ENCODE results near the gene PTEN.
"Not testable (repeated sequence)": the region's sequence is repeated elsewhere in the genome, so short reads cannot be mapped to it uniquely, and the experiment has no call there.

Gene PTEN

DNA sequence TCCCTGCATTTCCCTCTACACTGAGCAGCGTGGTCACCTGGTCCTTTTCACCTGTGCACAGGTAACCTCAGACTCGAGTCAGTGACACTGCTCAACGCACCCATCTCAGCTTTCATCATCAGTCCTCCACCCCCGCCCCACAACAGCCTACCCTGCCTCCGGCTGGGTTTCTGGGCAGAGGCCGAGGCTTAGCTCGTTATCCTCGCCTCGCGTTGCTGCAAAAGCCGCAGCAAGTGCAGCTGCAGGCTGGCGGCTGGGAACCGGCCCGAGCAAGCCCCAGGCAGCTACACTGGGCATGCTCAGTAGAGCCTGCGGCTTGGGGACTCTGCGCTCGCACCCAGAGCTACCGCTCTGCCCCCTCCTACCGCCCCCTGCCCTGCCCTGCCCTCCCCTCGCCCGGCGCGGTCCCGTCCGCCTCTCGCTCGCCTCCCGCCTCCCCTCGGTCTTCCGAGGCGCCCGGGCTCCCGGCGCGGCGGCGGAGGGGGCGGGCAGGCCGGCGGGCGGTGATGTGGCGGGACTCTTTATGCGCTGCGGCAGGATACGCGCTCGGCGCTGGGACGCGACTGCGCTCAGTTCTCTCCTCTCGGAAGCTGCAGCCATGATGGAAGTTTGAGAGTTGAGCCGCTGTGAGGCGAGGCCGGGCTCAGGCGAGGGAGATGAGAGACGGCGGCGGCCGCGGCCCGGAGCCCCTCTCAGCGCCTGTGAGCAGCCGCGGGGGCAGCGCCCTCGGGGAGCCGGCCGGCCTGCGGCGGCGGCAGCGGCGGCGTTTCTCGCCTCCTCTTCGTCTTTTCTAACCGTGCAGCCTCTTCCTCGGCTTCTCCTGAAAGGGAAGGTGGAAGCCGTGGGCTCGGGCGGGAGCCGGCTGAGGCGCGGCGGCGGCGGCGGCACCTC is at the start of gene PTEN, which contains the start of gene KLLN:
Gene PTEN (plus strand): TSS at position 573 of the 891 bp plus-strand sequence. CDS start 845 bp downstream, outside the sequence.
Gene KLLN (minus strand): TSS at position 481 of the 891 bp plus-strand sequence. CDS start 1,046 bp downstream, outside the sequence.
- peak; percentile 65 to 75 for DNase-seq (ENCODE audit: low read depth in 2 of 2)

DNA sequence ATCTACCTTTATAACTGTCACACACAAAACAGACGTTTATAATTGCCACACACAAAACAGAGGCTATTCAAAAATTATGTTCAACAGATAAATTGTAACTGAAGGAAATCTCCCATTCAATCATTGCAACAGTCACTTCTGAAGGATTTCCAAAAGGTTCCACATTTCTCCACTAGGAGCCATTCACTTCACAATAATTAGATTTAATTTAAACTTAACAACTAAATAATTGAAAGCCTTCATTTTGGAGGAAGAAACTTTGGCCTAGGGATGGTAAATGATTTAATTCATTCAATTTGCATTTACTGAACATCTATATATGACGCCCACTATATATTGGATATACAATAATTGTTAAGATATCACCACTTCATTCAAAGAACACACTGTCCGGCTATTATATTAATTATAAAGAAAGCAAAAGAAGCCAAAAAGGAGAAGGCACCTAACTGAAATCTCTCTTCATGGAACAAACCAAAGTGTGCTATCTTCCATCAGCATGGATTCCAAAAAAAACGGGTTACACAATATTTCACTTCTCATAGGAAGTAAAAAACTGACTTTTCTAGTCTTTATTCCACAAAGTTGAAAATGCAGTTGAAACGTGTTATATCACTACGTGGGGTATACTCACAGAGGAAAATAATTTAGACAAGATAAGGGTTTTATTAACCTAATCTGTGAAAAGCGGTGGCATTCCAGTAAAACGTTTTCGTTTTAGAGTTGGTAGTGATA is 47.1 kb upstream of the PTEN start:
- no peak for DNase-seq (ENCODE audit: low read depth in 2 of 2)

- DNase-seq (ENCODE audit: low read depth in 2 of 2), result no peak
Measured at GRCh38 chr10:87816898-87817608, 46.4 kb upstream of the PTEN start.

- peak; percentile 76 to 83 for DNase-seq (ENCODE audit: low read depth in 2 of 2)
Measured at GRCh38 chr10:87817609-87818504, 45.6 kb upstream of the PTEN start, which contains the start of gene ATAD1. Gene ATAD1 (minus strand): TSS chr10:87818226. CDS start chr10:87814599, 3,627 bp downstream.

- peak; percentile 46 to 63 for DNase-seq (ENCODE audit: low read depth in 2 of 2)
Measured at GRCh38 chr10:87818505-87819288, 44.7 kb upstream of the PTEN start.

GRCh38 chr10:87819289-87819585 is 44.2 kb upstream of the PTEN start:
- DNase-seq (ENCODE audit: low read depth in 2 of 2), result no peak

- no peak for DNase-seq (ENCODE audit: low read depth in 2 of 2)
Measured at GRCh38 chr10:87826653-87827052, 36.8 kb upstream of the PTEN start.

GRCh38 chr10:87827681-87828080 is 35.7 kb upstream of the PTEN start:
- DNase-seq (ENCODE audit: low read depth in 2 of 2), result no peak

- DNase-seq (ENCODE audit: low read depth in 2 of 2), result not testable (repeated sequence)
Measured at GRCh38 chr10:87829051-87829450, 34.4 kb upstream of the PTEN start.

- DNase-seq (ENCODE audit: low read depth in 2 of 2), result no peak
Measured at GRCh38 chr10:87829986-87830729, 33.3 kb upstream of the PTEN start.

DNA sequence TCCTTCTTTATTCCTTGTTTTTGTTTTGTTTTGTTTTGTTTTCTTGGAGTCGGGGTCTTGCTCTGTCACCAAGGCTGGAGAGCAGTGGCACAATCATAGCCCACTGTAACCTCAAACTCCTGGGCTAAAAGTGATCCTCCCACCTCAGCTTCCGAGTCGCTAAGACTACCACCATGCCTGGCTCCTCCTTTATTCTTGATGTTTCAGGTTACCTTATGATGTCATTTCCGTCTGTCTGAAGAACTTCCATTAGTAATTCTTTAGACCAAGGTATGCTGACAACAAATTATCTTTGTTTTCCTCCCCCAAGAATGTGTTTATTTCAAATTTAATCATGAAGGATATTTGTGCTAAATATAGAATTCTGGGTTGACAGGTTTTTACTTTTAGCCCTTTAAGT is 27.3 kb upstream of the PTEN start:
- DNase-seq (ENCODE audit: low read depth in 2 of 2), result no peak

DNA sequence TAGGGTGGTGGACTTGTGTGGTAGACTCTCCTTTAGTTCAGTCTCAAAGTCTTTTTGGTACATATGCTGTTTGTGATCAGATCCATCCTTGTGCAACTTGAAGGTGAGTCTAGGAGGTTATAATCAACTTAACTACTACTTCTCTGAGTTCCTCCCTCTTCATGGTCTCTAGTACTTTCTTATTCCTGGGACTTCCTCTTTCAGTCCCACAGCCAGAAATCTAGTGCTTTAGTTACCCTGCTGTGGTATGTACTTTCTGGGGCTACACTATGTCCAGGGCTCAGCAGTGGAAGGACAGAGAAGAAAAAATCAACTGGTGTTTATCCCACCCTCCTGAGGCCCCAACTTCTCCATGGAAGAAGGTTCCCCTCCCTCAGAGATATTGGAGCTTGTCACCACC is 26.0 kb upstream of the PTEN start:
- no peak for DNase-seq (ENCODE audit: low read depth in 2 of 2)

DNA sequence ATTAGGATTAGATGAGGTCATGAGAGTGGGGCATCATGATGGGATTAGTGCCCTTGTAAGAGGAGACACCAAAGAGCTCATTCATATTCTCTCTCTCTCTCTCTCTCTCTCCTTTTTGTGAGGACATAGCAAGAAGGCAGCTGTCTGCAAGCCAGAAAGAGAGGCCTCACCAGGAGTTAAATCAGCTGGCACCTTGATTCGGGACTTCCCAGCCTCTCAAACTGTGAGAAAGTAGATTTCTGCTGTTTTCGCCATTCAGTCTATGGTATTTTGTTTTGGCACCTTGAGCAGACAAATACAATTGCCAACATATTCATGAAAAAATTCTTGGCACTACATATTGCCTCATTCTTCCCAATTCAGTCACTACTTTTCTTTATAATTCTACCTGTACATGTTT is 24.8 kb upstream of the PTEN start:
- DNase-seq (ENCODE audit: low read depth in 2 of 2), result no peak

DNA sequence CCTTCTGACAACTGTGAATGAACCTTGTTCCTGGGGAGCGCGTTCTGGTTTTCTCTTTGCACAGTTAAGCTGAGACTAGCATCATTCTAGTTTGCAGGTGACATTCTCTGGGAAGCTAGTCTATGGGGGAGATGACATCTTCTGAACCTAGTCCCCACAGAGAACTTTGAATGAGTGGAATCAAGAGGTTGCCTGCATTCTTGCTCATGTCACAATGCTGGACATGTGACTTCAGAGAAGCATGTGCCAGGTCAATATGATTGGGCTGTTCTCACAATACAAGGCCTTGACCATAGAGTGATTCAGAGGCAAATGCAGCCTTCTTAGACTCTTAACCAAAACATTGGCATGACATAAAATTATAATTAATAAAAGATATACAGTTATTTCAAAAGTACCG is 22.2 kb upstream of the PTEN start:
- DNase-seq (ENCODE audit: low read depth in 2 of 2), result no peak

DNA sequence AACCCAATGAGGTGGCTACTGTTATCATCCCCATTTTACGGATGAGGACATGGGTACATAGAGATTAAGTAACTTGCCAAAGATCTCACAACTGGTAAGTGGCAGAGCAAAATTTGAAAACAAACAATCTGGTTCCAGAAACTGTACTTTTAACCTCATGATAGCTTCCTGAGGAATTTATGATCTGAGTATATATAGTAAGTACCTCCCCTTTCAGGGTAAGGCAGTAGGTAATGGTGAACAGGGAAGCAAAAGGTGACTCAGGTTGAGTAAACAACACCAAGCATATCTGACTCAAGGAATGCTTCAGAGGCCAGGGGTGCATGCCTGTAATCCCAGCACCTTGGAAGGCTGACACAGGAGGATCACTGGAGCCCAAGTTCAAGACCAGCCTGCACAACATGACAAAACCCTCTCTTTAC is 21.2 kb upstream of the PTEN start:
- no peak for DNase-seq (ENCODE audit: low read depth in 2 of 2)

- DNase-seq (ENCODE audit: low read depth in 2 of 2), result no peak
Measured at GRCh38 chr10:87842776-87843497, 20.5 kb upstream of the PTEN start.

DNA sequence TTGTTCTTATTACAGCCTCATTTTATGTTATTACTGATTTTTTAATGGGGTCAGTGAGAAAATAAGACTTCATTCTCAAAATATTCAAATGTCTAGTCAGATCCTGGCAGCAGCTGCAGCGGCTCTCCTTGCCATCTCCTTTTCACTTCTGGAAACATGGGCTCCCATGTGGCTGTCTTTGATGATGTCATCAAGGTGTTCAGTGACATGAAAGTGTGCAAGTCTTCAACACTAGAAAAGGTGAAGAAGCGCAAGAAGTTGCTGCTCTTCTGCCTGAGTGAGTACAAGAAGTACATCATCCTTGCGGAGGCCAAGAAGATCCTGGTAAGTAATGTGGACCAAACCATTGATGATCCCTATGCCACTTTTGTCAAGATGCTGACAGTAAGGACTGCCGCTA is 19.7 kb upstream of the PTEN start:
- no peak for DNase-seq (ENCODE audit: low read depth in 2 of 2)

DNA sequence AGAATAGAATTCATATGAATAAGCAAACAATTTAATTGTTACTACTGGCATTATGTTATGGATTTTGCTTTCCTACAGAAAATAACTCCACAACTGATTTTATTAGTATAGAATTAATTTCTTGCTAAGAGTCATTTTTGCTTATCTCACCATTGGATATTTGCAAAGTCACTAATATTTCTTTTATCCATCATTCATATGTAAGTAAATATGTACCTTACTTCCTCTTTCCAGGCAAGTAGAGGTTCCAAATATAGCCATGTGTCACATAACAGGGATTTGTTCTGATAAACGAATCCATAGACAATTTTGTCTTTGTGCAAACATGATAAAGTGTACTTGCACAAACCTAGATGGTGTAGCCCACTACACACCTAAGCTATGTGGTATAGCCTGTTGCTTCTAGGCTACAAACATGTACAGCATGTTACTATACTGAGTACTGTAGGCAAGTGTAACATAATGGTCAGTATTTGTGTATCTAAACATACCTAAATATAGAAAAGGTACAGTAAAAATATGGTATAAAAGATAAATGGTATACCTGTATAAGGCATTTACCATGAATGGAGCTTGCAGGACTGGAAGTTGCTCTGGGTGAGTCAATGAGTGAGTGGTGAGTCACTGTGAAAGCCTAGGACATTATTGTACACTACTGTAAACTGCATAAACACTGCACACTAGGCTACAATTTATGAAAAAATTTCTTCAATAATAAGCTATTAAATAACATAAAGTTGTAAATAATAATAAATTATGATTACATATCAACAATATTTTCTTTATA is 18.4 kb upstream of the PTEN start:
- no peak for DNase-seq (ENCODE audit: low read depth in 2 of 2)

All from stimulated activated CD4-positive, alpha-beta T cell treated with anti-CD3 and anti-CD28 coated beads, Interleukin-1b, Interleukin-23, amount 100 ng/mL, for 4 hours (primary cell).